Heart left ventricle (tissue), 16 donors: ENCODE measurements around the gene PLCB1. TPM values are rescaled to one million over a fixed set of nuclear protein-coding genes. Genes with fewer than 3 reads are reported as not detected.
"Not testable (repeated sequence)": the region's sequence is repeated elsewhere in the genome, so short reads cannot be mapped to it uniquely, and the experiment has no call there.

Experiments used
- ATAC-seq, 4 donors: fragments of 200-7000 bp; cut with Tn5 transposase; one replicate each; pipeline ENCODE4 v1.9.1; 2020 to 2022; ENCODE audit warnings: moderate library complexity in 4 of 4, mild to moderate bottlenecking in 3 of 4, moderate number of reproducible peaks in 1 of 4
- DNase-seq, 5 donors: peaks; one replicate each; pipeline ENCODE4 v3.0.0-alpha.2; 2020
- H3K27ac ChIP-seq, 12 donors: fragments of 200-600 bp; sonication (generic) in 4 of 12; one replicate each; pipeline versions ENCODE4 v1.5.0 to v1.8.0; 2016 to 2022; ENCODE audit warnings: mild to moderate bottlenecking in 2 of 12
- H3K27me3 ChIP-seq, 9 donors: fragments of 200-600 bp; sonication (generic) in 2 of 9; one replicate each; pipeline versions ENCODE4 v1.5.1 to v1.8.0; 2016 to 2022; ENCODE audit warnings: mild to moderate bottlenecking in 3 of 9
- H3K36me3 ChIP-seq, 9 donors: fragments of 200-600 bp; sonication (generic) in 2 of 9; one replicate each; pipeline versions ENCODE4 v1.5.0 to v1.8.0; 2018 to 2022; ENCODE audit warnings: mild to moderate bottlenecking in 2 of 9
- H3K4me1 ChIP-seq, 12 donors: fragments of 200-600 bp; sonication (generic) in 4 of 12; one replicate each; pipeline versions ENCODE4 v1.5.0 to v1.8.0; 2016 to 2022; ENCODE audit warnings: mild to moderate bottlenecking in 3 of 12
- H3K4me3 ChIP-seq, 12 donors: fragments of 200-600 bp; sonication (generic) in 4 of 12; one replicate each; pipeline versions ENCODE4 v1.5.0 to v1.8.0; 2017 to 2022; ENCODE audit warnings: mild to moderate bottlenecking in 9 of 12, moderate library complexity in 4 of 12
- H3K9me3 ChIP-seq, 12 donors: fragments of 200-600 bp; sonication (generic) in 4 of 12; one replicate each; pipeline versions ENCODE4 v1.5.0 to v1.8.0; 2016 to 2022; ENCODE audit warnings: mild to moderate bottlenecking in 1 of 12
- CTCF ChIP-seq, 12 donors: fragments of 200-600 bp; sonication (generic) in 4 of 12; IDR thresholded peaks; one replicate each; pipeline versions ENCODE4 v1.5.0 to v1.8.0; 2018 to 2022; ENCODE audit warnings: antibody characterized with exemption in 12 of 12, mild to moderate bottlenecking in 5 of 12
- POLR2A ChIP-seq, 2 donors: fragments of 450-650 bp; IDR thresholded peaks; one replicate each; pipeline ENCODE4 v1.6.1; 2017; ENCODE audit warnings: antibody characterized with exemption in 2 of 2, mild to moderate bottlenecking in 2 of 2, moderate library complexity in 2 of 2
- WGBS, 4 donors: extraction: QIAGEN DNeasy Blood & Tissue Kit in 2 of 4; methylation state at CpG; one replicate each; pipeline versions ENCODE4 v1.1.5 to v1.1.7; 2013 to 2018; 5-methylcytosine and 5-hydroxymethylcytosine counted together
- intact Hi-C, 10 donors: fragments of 100-400 bp; cut with DNase I; formaldehyde crosslinking; loops; one replicate each; pipeline versions ENCODE4 v1.11.1 to v1.14.2; 2022
- polyA plus RNA-seq, 2 donors: library from polyadenylated mRNA; stranded (reverse); fragments of 200-250 nt; gene quantifications; one replicate each; pipeline ENCODE4 v1.2.3, GENCODE V29; 2013
- total RNA-seq, 9 donors: library from RNA; depleted of rRNA in 2 of 9; stranded (reverse); fragments of >200 nt in 2 of 9; fragmentation: NEBNext Ultra II Directional in 3 of 9; extraction: Animal tissue kit (Norgen Biotek cat#: 25700) in 3 of 9; gene quantifications; one replicate each; pipeline versions ENCODE4 v1.1.0 to v1.2.4, GENCODE V29; 2016 to 2023
- donor health status: ischemic (EF 13 %, LVEDD 7.1; RV severe dilation, severe dysfunction).
- donor health status: healthy with polysubstance abuse.
- donor health status: DM: no; HTN: yes; CAD: no.
- donor health status: DM: no; HTN: no; CAD: no.
- donor health status: ischemic (EF 25% LVEDD 6.9; RV normal size, moderate dysfunction).
- donor health status: ischemic (EF 25% LVEDD 5.7; RV mildly dilated, moderate dysfunction).
- donor health status: healthy.
- donor health status: DM: yes; HTN: yes; CAD: no.
- donor health status: ischemic (EF 35%, LVEDD 5.7; RV mildly dilated, moderate dysfunction).
- donor health status: nonischemic (EF 11% LVEDD 7.7; RV severe dilation, severe dysfunction).
- donor health status: DM: yes; HTN: yes; CAD: no.
- donor health status: PGD.
- donor health status: ischemic (EF 29% LVEDD 5.4; RV normal size, mild dysfunction).
- donor health status: nonischemic (EF 23%, LVEDD 6.1; RV moderate dilation, normal function).

Gene PLCB1
- total and polyA plus RNA-seq, 11 donors = 2.5 to 12.1 (median 7.4) TPM

- WGBS, 4 donors = 76 to 84% (median 80%) methylated on average over 5 of the region's 5 CpGs
- Histone ChIP-seq H3K9me3 (no peaks in the 10 kb centered on the region), H3K4me1 (peaks cover 0 to 30% (median 16%) of the 10 kb centered on the region in 12 donors), H3K27me3 (no peaks in the 10 kb centered on the region), H3K36me3 (no peaks in the 10 kb centered on the region), H3K4me3 (no peak overlapping the region), H3K27ac (no peak overlapping the region)
- no peak for DNase-seq
- ATAC-seq = no peak
- no peak for TF ChIP-seq POLR2A (IDR thresholded peaks at IDR 0.05)
- intact Hi-C loops = no loop called here
Observed at GRCh38 chr20:8344631-8345030, 212.6 kb downstream of the PLCB1 start.

GRCh38 chr20:8346700-8347270, 214.7 kb downstream of the PLCB1 start:
- 44 to 70% (median 52%) methylated on average over 1 of the region's 1 CpG for WGBS, 4 donors
- H3K4me1 ChIP-seq = peaks cover 0 to 30% (median 16%) of the 10 kb centered on the region in 12 donors

GRCh38 chr20:8350225-8350624, 218.2 kb downstream of the PLCB1 start:
- peaks cover 0 to 27% (median 15%) of the 10 kb centered on the region in 12 donors for H3K4me1 ChIP-seq
- H3K4me3 ChIP-seq, H3K36me3 ChIP-seq, intact Hi-C loops, H3K9me3 ChIP-seq, DNase-seq, H3K27me3 ChIP-seq, ATAC-seq, H3K27ac ChIP-seq: not testable (repeated sequence)
- 90 to 94% (median 93%) methylated on average over 2 of the region's 2 CpGs for WGBS, 4 donors

More at GRCh38 chr20:8346700-8347270, 214.7 kb downstream of the PLCB1 start:
- Histone ChIP-seq H3K27ac (no peak overlapping the region), H3K9me3 (no peaks in the 10 kb centered on the region), H3K27me3 (no peaks in the 10 kb centered on the region), H3K4me3 (no peak overlapping the region), H3K36me3 (no peaks in the 10 kb centered on the region)
- ATAC-seq = peak in 1 of 4 donors; percentile 9
- DNase-seq = no peak
- no peak for TF ChIP-seq CTCF (IDR thresholded peaks at IDR 0.05)
- TF ChIP-seq POLR2A (IDR thresholded peaks at IDR 0.05) = no peak
- intact Hi-C loops = no loop called here

GRCh38 chr20:8352486-8352885, 220.4 kb downstream of the PLCB1 start:
- H3K4me1 ChIP-seq = peaks cover 0 to 19% (median 2%) of the 10 kb centered on the region in 12 donors
- intact Hi-C loops = no loop called here
- no peak for TF ChIP-seq POLR2A (IDR thresholded peaks at IDR 0.05)
- no peaks in the 10 kb centered on the region for H3K9me3 ChIP-seq
- 86 to 93% (median 93%) methylated on average over 1 of the region's 1 CpG for WGBS, 4 donors
- DNase-seq (no peak), ATAC-seq (no peak)
- no peaks in the 10 kb centered on the region for H3K27me3 ChIP-seq
- no peak overlapping the region for H3K27ac ChIP-seq
- no peaks in the 10 kb centered on the region for H3K36me3 ChIP-seq
- peak overlapping the region in 1 of 12 donors; percentile 27 for H3K4me3 ChIP-seq

GRCh38 chr20:8353512-8353911, 221.4 kb downstream of the PLCB1 start:
- Histone ChIP-seq H3K36me3 (no peaks in the 10 kb centered on the region), H3K27me3 (no peaks in the 10 kb centered on the region), H3K4me3 (no peak overlapping the region), H3K9me3 (no peaks in the 10 kb centered on the region), H3K27ac (no peak overlapping the region), H3K4me1 (peaks cover 0 to 15% (median 0%) of the 10 kb centered on the region in 12 donors)
- WGBS, 4 donors = 93 to 99% (median 96%) methylated on average over 2 of the region's 2 CpGs
- DNase-seq = no peak
- TF ChIP-seq POLR2A (IDR thresholded peaks at IDR 0.05) (no peak), CTCF (IDR thresholded peaks at IDR 0.05) (no peak)
- intact Hi-C loops = no loop called here
- ATAC-seq = no peak

- ATAC-seq (no peak), DNase-seq (no peak)
- no peaks in the 10 kb centered on the region for H3K9me3 ChIP-seq
- no peaks in the 10 kb centered on the region for H3K27me3 ChIP-seq
- H3K27ac ChIP-seq = no peak overlapping the region
- no peak overlapping the region for H3K4me3 ChIP-seq
- intact Hi-C loops = no loop called here
- no peaks in the 10 kb centered on the region for H3K36me3 ChIP-seq
- H3K4me1 ChIP-seq = peaks cover 0 to 19% (median 0%) of the 10 kb centered on the region in 12 donors
- TF ChIP-seq CTCF (IDR thresholded peaks at IDR 0.05) (no peak), POLR2A (IDR thresholded peaks at IDR 0.05) (no peak)
- WGBS, 4 donors = 89 to 95% (median 93%) methylated on average over 3 of the region's 3 CpGs
Observed at GRCh38 chr20:8355453-8355852, 223.4 kb downstream of the PLCB1 start.
